Measurements from ENCODE around the gene CSMD2. TPM values are rescaled to one million over a fixed set of nuclear protein-coding genes. Genes with fewer than 3 reads are reported as not detected.

CSMD2 gene
- polyA plus RNA-seq, 1 experiment, result 2.3 TPM

GRCh38 chr1:33966346-33967141 lies 198.5 kb downstream of the CSMD2 start:
- CTCF ChIA-PET, result no interaction called here
- no peaks in the 10 kb centered on the region for H3K9me3 ChIP-seq (ENCODE audit: control insufficient read depth, insufficient read depth, low read length)
- no peak overlapping the region for H3K4me3 ChIP-seq (ENCODE audit: low read depth, low read length)
- H3K27me3 ChIP-seq (ENCODE audit: control insufficient read depth, insufficient read depth, low read length), result no peaks in the 10 kb centered on the region
- peak; percentile 80 for DNase-seq (ENCODE audit: low read depth, low spot score)
- POLR2A ChIA-PET, result interaction anchor here (1.0 kb wide), 1 partner anchor 23 kb away, joined by 3 read pairs; no protein-coding TSS in a partner anchor
- H3K27ac ChIP-seq (ENCODE audit: low read depth, low read length), result peak overlapping the region; percentile 68
- TF ChIP-seq CTCF (IDR thresholded peaks at IDR 0.05; ENCODE audit: low read depth, low read length), result no peak

- ChIA-PET POLR2A (interaction anchor here (1.0 kb wide), 1 partner anchor 21 kb away, joined by 4 read pairs; no protein-coding TSS in a partner anchor), CTCF (interaction anchor here (1.1 kb wide), 1 partner anchor 331 kb away, joined by 3 read pairs; no protein-coding TSS in a partner anchor)
- no peaks in the 10 kb centered on the region for H3K27me3 ChIP-seq (ENCODE audit: control insufficient read depth, insufficient read depth, low read length)
- no peak for TF ChIP-seq CTCF (IDR thresholded peaks at IDR 0.05; ENCODE audit: low read depth, low read length)
- H3K4me3 ChIP-seq (ENCODE audit: low read depth, low read length), result no peak overlapping the region
- H3K9me3 ChIP-seq (ENCODE audit: control insufficient read depth, insufficient read depth, low read length), result no peaks in the 10 kb centered on the region
- DNase-seq (ENCODE audit: low read depth, low spot score), result no peak
- H3K27ac ChIP-seq (ENCODE audit: low read depth, low read length), result no peak overlapping the region
These were observed 199.9 kb downstream of the CSMD2 start for GRCh38 chr1:33965086-33965485.

GRCh38 chr1:33962061-33962460 lies 203.0 kb downstream of the CSMD2 start:
- no peak for TF ChIP-seq CTCF (IDR thresholded peaks at IDR 0.05; ENCODE audit: low read depth, low read length)
- POLR2A ChIA-PET, result no interaction called here
- Histone ChIP-seq H3K27ac (ENCODE audit: low read depth, low read length) (no peak overlapping the region), H3K4me3 (ENCODE audit: low read depth, low read length) (no peak overlapping the region), H3K27me3 (ENCODE audit: control insufficient read depth, insufficient read depth, low read length) (no peaks in the 10 kb centered on the region), H3K9me3 (ENCODE audit: control insufficient read depth, insufficient read depth, low read length) (no peaks in the 10 kb centered on the region; the same call in 1 of the 2 replicates)
- CTCF ChIA-PET, result no interaction called here
- no peak for DNase-seq (ENCODE audit: low read depth, low spot score)

GRCh38 chr1:33960188-33960895 lies 204.7 kb downstream of the CSMD2 start:
- DNase-seq (ENCODE audit: low read depth, low spot score), result no peak
- no peak overlapping the region for H3K4me3 ChIP-seq (ENCODE audit: low read depth, low read length)
- no peak for TF ChIP-seq CTCF (IDR thresholded peaks at IDR 0.05; ENCODE audit: low read depth, low read length)
- H3K9me3 ChIP-seq (ENCODE audit: control insufficient read depth, insufficient read depth, low read length), result no peaks in the 10 kb centered on the region; the same call in 1 of the 2 replicates
- ChIA-PET POLR2A (no interaction called here), CTCF (no interaction called here)
- no peak overlapping the region for H3K27ac ChIP-seq (ENCODE audit: low read depth, low read length)
- H3K27me3 ChIP-seq (ENCODE audit: control insufficient read depth, insufficient read depth, low read length), result no peaks in the 10 kb centered on the region

- H3K9me3 ChIP-seq (ENCODE audit: control insufficient read depth, insufficient read depth, low read length), result no peaks in the 10 kb centered on the region; the same call in none of the 2 replicates
- no peak for DNase-seq (ENCODE audit: low read depth, low spot score)
- POLR2A ChIA-PET, result no interaction called here
- no peak overlapping the region for H3K27ac ChIP-seq (ENCODE audit: low read depth, low read length)
- H3K4me3 ChIP-seq (ENCODE audit: low read depth, low read length), result no peak overlapping the region
- CTCF ChIA-PET, result interaction anchor here (0.7 kb wide), 1 partner anchor 303 kb away, joined by 3 read pairs; no protein-coding TSS in a partner anchor
- no peaks in the 10 kb centered on the region for H3K27me3 ChIP-seq (ENCODE audit: control insufficient read depth, insufficient read depth, low read length)
- no peak for TF ChIP-seq CTCF (IDR thresholded peaks at IDR 0.05; ENCODE audit: low read depth, low read length)
These were observed 207.2 kb downstream of the CSMD2 start for GRCh38 chr1:33957854-33958253.
